HCT116 (cell line): Measurements from ENCODE around the gene KCND1. TPM values are rescaled to one million over a fixed set of nuclear protein-coding genes. Genes with fewer than 3 reads are reported as not detected.

ENCODE experiments used
- ATAC-seq: fragments of 200-7000 bp; cut with Tn5 transposase; 2 replicates; pipeline ENCODE4 v1.9.1; 2020; ENCODE audit warnings: mild to moderate bottlenecking, moderate library complexity
- BruUV-seq: library from RNA; stranded (reverse); fragments of 400-500 nt; replicated peaks from 2 replicates; lab custom pipeline; 2021; lab: Mats Ljungman, UMichigan
- CTCF ChIA-PET: fragments of 300-600 bp; sonication (Branson Sonifier 250); formaldehyde crosslinking; loops from one replicate; lab custom pipeline; 2021; ENCODE audit warnings: antibody characterized with exemption; lab: Charles Lee
- POLR2A ChIA-PET: fragments of 300-600, 350-600 bp; sonication (Branson Sonifier 250); formaldehyde crosslinking; loops from one replicate; lab custom pipeline; 2021; ENCODE audit warnings: antibody characterized with exemption; lab: Charles Lee
- RAD21 ChIA-PET, 2 experiments: fragments of 300-600 bp; sonication (Branson Sonifier 250); formaldehyde crosslinking; loops; one replicate each; lab custom pipeline; 2023; ENCODE audit warnings: low total read pairs in 2 of 2; ENCODE audit not compliant: uncharacterized antibody in 2 of 2, unreplicated experiment in 2 of 2, low non-redundant PET in 1 of 2; lab: Charles Lee
- DNase-seq: peaks from one replicate; pipeline ENCODE4 v3.0.0-alpha.2; 2010; ENCODE audit warnings: low read depth, low spot score
- H2AFZ ChIP-seq: fragments of 200-600 bp; shearing (Covaris generic), sonication (generic); 2 replicates; pipeline ENCODE4 v1.6.1; 2017; ENCODE audit warnings: low read depth, mixed run types, mixed read lengths, antibody characterized with exemption, low read length; ENCODE audit not compliant: poor library complexity, severe bottlenecking
- H3K27ac ChIP-seq: 2 replicates; pipeline ENCODE4 v1.5.1; 2012; ENCODE audit warnings: low read depth, low read length
- H3K27me3 ChIP-seq: fragments of 200-600 bp; sonication (generic); 2 replicates; pipeline ENCODE4 v1.6.1; 2016; ENCODE audit warnings: mixed run types, low read length, mixed read lengths; ENCODE audit not compliant: insufficient read depth
- H3K36me3 ChIP-seq, 2 experiments: fragments of 200-500 bp in 1 of 2; fragments of 200-600 bp in 1 of 2; sonication (Bioruptor generic) in 1 of 2; sonication (generic) in 1 of 2; 2 replicates each; pipeline versions ENCODE4 v1.5.1 to v1.6.1; 2014 to 2016; ENCODE audit warnings: low read length in 2 of 2, inconsistent platforms in 1 of 2, mixed read lengths in 1 of 2, mixed run types in 1 of 2; ENCODE audit not compliant: insufficient read depth in 2 of 2, control insufficient read depth in 1 of 2
- H3K4me1 ChIP-seq, 2 experiments: fragments of 200-600 bp in 1 of 2; sonication (generic) in 1 of 2; 2 replicates each; pipeline versions ENCODE4 v1.5.1 to v1.6.1; 2012 to 2017; ENCODE audit warnings: low read length in 2 of 2, inconsistent platforms in 1 of 2, mild to moderate bottlenecking in 1 of 2, mixed read lengths in 1 of 2, mixed run types in 1 of 2, moderate library complexity in 1 of 2; ENCODE audit not compliant: insufficient read depth in 2 of 2, control insufficient read depth in 1 of 2
- H3K4me2 ChIP-seq: fragments of 200-600 bp; sonication (generic); 2 replicates; pipeline ENCODE4 v1.6.1; 2017; ENCODE audit warnings: mixed run types, low read length, mixed read lengths
- H3K4me3 ChIP-seq, 2 experiments: fragments of 200-600 bp in 1 of 2; sonication (generic) in 1 of 2; replicated peaks in 1 of 2; 2 replicates each; pipeline ENCODE4 v1.5.1; 2011 to 2016; ENCODE audit warnings: low read length in 2 of 2, control low read depth in 1 of 2, low read depth in 1 of 2, mild to moderate bottlenecking in 1 of 2, mixed read lengths in 1 of 2, mixed run types in 1 of 2
- H3K79me2 ChIP-seq: fragments of 200-600 bp; sonication (generic); 2 replicates; pipeline ENCODE4 v1.6.1; 2017; ENCODE audit warnings: mild to moderate bottlenecking, mixed run types, low read length, moderate library complexity, mixed read lengths; ENCODE audit not compliant: insufficient read depth
- H3K9ac ChIP-seq: fragments of 200-600 bp; sonication (generic); 2 replicates; pipeline ENCODE4 v1.6.1; 2016; ENCODE audit warnings: low read length, mixed read lengths
- H3K9me2 ChIP-seq: fragments of 200-600 bp; sonication (generic), shearing (Covaris generic); 2 replicates; pipeline ENCODE4 v1.6.1; 2017; ENCODE audit warnings: mixed run types, mild to moderate bottlenecking, moderate library complexity; ENCODE audit not compliant: insufficient read depth
- H3K9me3 ChIP-seq, 2 experiments: fragments of 200-500 bp in 1 of 2; fragments of 200-600 bp in 1 of 2; sonication (Bioruptor generic) in 1 of 2; sonication (generic) in 1 of 2; 2 replicates each; pipeline ENCODE4 v1.6.1; 2014 to 2017; ENCODE audit warnings: low read length in 2 of 2, mixed read lengths in 2 of 2, inconsistent platforms in 1 of 2, low read depth in 1 of 2, mild to moderate bottlenecking in 1 of 2, mixed run types in 1 of 2, moderate library complexity in 1 of 2; ENCODE audit not compliant: control insufficient read depth in 1 of 2, insufficient read depth in 1 of 2
- H4K20me1 ChIP-seq: fragments of 200-600 bp; sonication (generic), shearing (Covaris generic); 2 replicates; pipeline ENCODE4 v1.6.1; 2017; ENCODE audit warnings: mixed run types, mild to moderate bottlenecking, moderate library complexity; ENCODE audit not compliant: insufficient read depth
- EZH2phosphoT487 ChIP-seq: fragments of 200-600 bp; IDR thresholded peaks from 2 replicates; pipeline ENCODE4 v1.6.1; 2018; ENCODE audit warnings: antibody characterized with exemption, borderline replicate concordance
- POLR2AphosphoS5 ChIP-seq: IDR thresholded peaks from 2 replicates; pipeline ENCODE4 v1.6.1; 2011; ENCODE audit warnings: mild to moderate bottlenecking, low read depth, low read length, moderate library complexity
- RAD21 ChIP-seq: IDR thresholded peaks from 2 replicates; pipeline ENCODE4 v1.6.1; 2012; ENCODE audit warnings: low read depth, mild to moderate bottlenecking
- SIN3A ChIP-seq: IDR thresholded peaks from 2 replicates; pipeline ENCODE4 v1.6.1; 2012; ENCODE audit warnings: low read depth
- TCF7L2 ChIP-seq: IDR thresholded peaks from 2 replicates; pipeline ENCODE4 v1.7.0; 2011; ENCODE audit warnings: borderline replicate concordance, inconsistent platforms; ENCODE audit not compliant: insufficient read depth, insufficient read length; ENCODE audit errors: extremely low read depth
- ZNF274 ChIP-seq: fragments of 200-500 bp; sonication (Bioruptor generic); IDR thresholded peaks from 2 replicates; pipeline ENCODE4 v1.6.1; 2014; ENCODE audit warnings: mild to moderate bottlenecking, low read depth, low read length, inconsistent platforms
- intact Hi-C: fragments of 100-400 bp; cut with micrococcal nuclease; formaldehyde crosslinking; loops from 2 replicates; pipeline ENCODE4 v1.10.0; 2022
- total RNA-seq: library from RNA; stranded (reverse); gene quantifications from one replicate; pipeline ENCODE4 v1.2.1, GENCODE V29; 2021; ENCODE audit not compliant: unreplicated experiment
- TF ChIP-seq, protein P1 (sequence below): IDR thresholded peaks from 2 replicates; pipeline ENCODE4 v1.6.1; 2012
- TF ChIP-seq, protein P2 (sequence below): IDR thresholded peaks from 2 replicates; pipeline ENCODE4 v1.6.1; 2012; ENCODE audit warnings: low read depth

KCND1 gene
- total RNA-seq, 1 experiment from 2014 or later = 5.5 TPM

DNA sequence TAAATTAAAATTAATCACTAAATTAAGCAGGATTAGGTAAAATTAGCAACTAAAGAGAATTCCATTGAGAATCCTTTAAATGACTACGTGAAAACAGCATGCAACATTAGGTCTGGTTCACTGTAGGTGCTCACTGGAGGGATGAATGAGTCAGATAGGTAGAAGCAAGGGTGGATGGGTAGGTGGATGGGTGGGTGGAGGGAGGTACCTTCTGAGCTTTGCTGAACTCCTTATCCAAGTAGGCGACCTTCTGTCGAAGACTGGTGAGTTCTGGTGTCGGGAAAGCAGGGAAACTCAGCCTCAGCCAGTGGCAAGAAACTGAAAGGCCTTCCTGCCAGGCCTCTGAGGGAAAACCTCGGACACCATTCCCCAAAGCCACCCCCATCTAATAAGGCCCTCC, 27.4 kb upstream of the KCND1 start:
- H3K27me3 ChIP-seq = no peaks in the 10 kb centered on the region
- H3K36me3 ChIP-seq = no peaks in the 10 kb centered on the region; a peak in 1 of 4 replicates
- no peaks in the 10 kb centered on the region for H3K9me2 ChIP-seq
- no peaks in the 10 kb centered on the region for H4K20me1 ChIP-seq
- CTCF ChIA-PET = no interaction called here
- H3K4me1 ChIP-seq = peaks cover 0 to 10% of the 10 kb centered on the region in 2 experiments; a peak in 1 of 4 replicates
- intact Hi-C loops = no loop called here
- POLR2A ChIA-PET = no interaction called here
- TF ChIP-seq POLR2AphosphoS5 (no peak), ZNF274 (no peak)
- no peaks in the 10 kb centered on the region for H3K9me3 ChIP-seq
- BruUV-seq = no TSS peak
- no peak overlapping the region for H3K4me2 ChIP-seq
- no peak overlapping the region for H2AFZ ChIP-seq
- DNase-seq (no peak), ATAC-seq (no peak)
- H3K4me3 ChIP-seq = no peak overlapping the region
- H3K9ac ChIP-seq = no peak overlapping the region
- RAD21 ChIA-PET = no interaction called here
- H3K27ac ChIP-seq = no peak overlapping the region
- H3K79me2 ChIP-seq = peaks cover 5% of the 10 kb centered on the region; the same call in 1 of the 2 replicates

DNA sequence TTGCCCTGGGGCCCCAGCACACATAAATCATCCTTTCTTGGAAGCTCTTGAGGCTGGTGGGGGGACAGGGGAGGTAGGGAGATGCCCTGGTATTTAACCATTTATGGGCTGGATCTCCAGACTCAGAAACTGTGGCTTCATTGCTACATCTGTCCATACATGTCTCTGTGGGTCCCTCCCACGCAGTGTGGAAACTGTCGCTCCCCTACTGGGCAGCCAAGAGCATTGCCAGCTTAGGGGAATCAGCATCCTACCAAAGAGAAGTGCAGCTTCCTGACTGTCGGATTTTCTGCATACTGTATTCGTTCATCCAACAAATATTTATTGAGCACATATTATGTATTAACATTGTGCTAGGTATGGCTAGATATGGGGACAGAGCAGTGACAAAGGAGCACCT, 26.7 kb upstream of the KCND1 start:
- RAD21 ChIA-PET = no interaction called here
- POLR2A ChIA-PET = no interaction called here
- no peak for DNase-seq
- Histone ChIP-seq H2AFZ (no peak overlapping the region), H3K4me3 (no peak overlapping the region), H4K20me1 (no peaks in the 10 kb centered on the region), H3K9me3 (no peaks in the 10 kb centered on the region), H3K36me3 (no peaks in the 10 kb centered on the region; a peak in 1 of 4 replicates), H3K27me3 (no peaks in the 10 kb centered on the region), H3K9ac (no peak overlapping the region), H3K4me2 (no peak overlapping the region), H3K79me2 (peaks cover 5% of the 10 kb centered on the region; the same call in 1 of the 2 replicates), H3K9me2 (no peaks in the 10 kb centered on the region), H3K27ac (no peak overlapping the region), H3K4me1 (peaks cover 0 to 7% of the 10 kb centered on the region in 2 experiments; a peak in 1 of 4 replicates)
- no peak for TF ChIP-seq RAD21
- no peak for TF ChIP-seq TCF7L2
- TF ChIP-seq, protein P1, sequence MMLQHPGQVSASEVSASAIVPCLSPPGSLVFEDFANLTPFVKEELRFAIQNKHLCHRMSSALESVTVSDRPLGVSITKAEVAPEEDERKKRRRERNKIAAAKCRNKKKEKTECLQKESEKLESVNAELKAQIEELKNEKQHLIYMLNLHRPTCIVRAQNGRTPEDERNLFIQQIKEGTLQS = no peak
- TF ChIP-seq, protein P2, sequence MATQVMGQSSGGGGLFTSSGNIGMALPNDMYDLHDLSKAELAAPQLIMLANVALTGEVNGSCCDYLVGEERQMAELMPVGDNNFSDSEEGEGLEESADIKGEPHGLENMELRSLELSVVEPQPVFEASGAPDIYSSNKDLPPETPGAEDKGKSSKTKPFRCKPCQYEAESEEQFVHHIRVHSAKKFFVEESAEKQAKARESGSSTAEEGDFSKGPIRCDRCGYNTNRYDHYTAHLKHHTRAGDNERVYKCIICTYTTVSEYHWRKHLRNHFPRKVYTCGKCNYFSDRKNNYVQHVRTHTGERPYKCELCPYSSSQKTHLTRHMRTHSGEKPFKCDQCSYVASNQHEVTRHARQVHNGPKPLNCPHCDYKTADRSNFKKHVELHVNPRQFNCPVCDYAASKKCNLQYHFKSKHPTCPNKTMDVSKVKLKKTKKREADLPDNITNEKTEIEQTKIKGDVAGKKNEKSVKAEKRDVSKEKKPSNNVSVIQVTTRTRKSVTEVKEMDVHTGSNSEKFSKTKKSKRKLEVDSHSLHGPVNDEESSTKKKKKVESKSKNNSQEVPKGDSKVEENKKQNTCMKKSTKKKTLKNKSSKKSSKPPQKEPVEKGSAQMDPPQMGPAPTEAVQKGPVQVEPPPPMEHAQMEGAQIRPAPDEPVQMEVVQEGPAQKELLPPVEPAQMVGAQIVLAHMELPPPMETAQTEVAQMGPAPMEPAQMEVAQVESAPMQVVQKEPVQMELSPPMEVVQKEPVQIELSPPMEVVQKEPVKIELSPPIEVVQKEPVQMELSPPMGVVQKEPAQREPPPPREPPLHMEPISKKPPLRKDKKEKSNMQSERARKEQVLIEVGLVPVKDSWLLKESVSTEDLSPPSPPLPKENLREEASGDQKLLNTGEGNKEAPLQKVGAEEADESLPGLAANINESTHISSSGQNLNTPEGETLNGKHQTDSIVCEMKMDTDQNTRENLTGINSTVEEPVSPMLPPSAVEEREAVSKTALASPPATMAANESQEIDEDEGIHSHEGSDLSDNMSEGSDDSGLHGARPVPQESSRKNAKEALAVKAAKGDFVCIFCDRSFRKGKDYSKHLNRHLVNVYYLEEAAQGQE = no peak
- no peak for TF ChIP-seq EZH2phosphoT487
- no peak for TF ChIP-seq SIN3A
- no peak for ATAC-seq
- intact Hi-C loops = no loop called here
- CTCF ChIA-PET = no interaction called here
- BruUV-seq = no TSS peak
